Measurements from ENCODE around the gene MYCN. TPM values are rescaled to one million over a fixed set of nuclear protein-coding genes. Genes with fewer than 3 reads are reported as not detected.

Gene MYCN
- total and polyA plus RNA-seq, 5 donors from 2014 or later, result 0.08 to 2.2 (median 0.09) TPM; not detected in 2

GRCh38 chr2:15993232-15993610 is 52.9 kb downstream of the MYCN start:
- Histone ChIP-seq H3K4me1 (ENCODE audit: control insufficient read depth, insufficient read depth, low read length, poor library complexity, severe bottlenecking) (no peaks in the 10 kb centered on the region), H3K36me3 (ENCODE audit: control insufficient read depth, insufficient read depth, low read length) (no peaks in the 10 kb centered on the region), H3K4me3 (ENCODE audit: low read depth, low read length) (no peak overlapping the region), H3K27me3 (ENCODE audit: control insufficient read depth, insufficient read depth, low read length) (no peaks in the 10 kb centered on the region), H3K9me3 (ENCODE audit: control insufficient read depth in 2 of 2, low read length in 2 of 2) (no peaks in the 10 kb centered on the region), H3K27ac (ENCODE audit: insufficient read depth, low read length, poor library complexity, severe bottlenecking) (no peak overlapping the region)
- no peaks in the 10 kb centered on the region for H3K4me1 Mint-ChIP-seq
- H3K9me3 Mint-ChIP-seq, result peaks cover 0 to 2% (median 0%) of the 10 kb centered on the region in 7 donors
- peak overlapping the region in 1 of 3 donors; percentile 67 for H3K27ac Mint-ChIP-seq
- H3K27me3 Mint-ChIP-seq, result peaks cover 5% of the 10 kb centered on the region
- no peak overlapping the region for H3K4me3 Mint-ChIP-seq
- H3K36me3 Mint-ChIP-seq, result no peaks in the 10 kb centered on the region
- ATAC-seq (ENCODE audit: low read depth in 2 of 2) (no peak), DNase-seq (no peak)

- peak overlapping the region in 1 of 3 donors; percentile 67 for H3K27ac Mint-ChIP-seq
- no peaks in the 10 kb centered on the region for H3K4me1 Mint-ChIP-seq
- peaks cover 5% of the 10 kb centered on the region for H3K27me3 Mint-ChIP-seq
- ATAC-seq (ENCODE audit: low read depth in 2 of 2), result no peak
- H3K36me3 ChIP-seq (ENCODE audit: control insufficient read depth, insufficient read depth, low read length), result no peaks in the 10 kb centered on the region
- no peak overlapping the region for H3K4me3 Mint-ChIP-seq
- H3K9me3 ChIP-seq (ENCODE audit: control insufficient read depth in 2 of 2, low read length in 2 of 2), result no peaks in the 10 kb centered on the region
- no peaks in the 10 kb centered on the region for H3K4me1 ChIP-seq (ENCODE audit: control insufficient read depth, insufficient read depth, low read length, poor library complexity, severe bottlenecking)
- peaks cover 0 to 2% (median 0%) of the 10 kb centered on the region in 7 donors for H3K9me3 Mint-ChIP-seq
- no peak for DNase-seq
- no peak overlapping the region for H3K4me3 ChIP-seq (ENCODE audit: low read depth, low read length)
- no peaks in the 10 kb centered on the region for H3K27me3 ChIP-seq (ENCODE audit: control insufficient read depth, insufficient read depth, low read length)
- no peak overlapping the region for H3K27ac ChIP-seq (ENCODE audit: insufficient read depth, low read length, poor library complexity, severe bottlenecking)
- H3K36me3 Mint-ChIP-seq, result no peaks in the 10 kb centered on the region
Measured at GRCh38 chr2:15993666-15994065, 53.3 kb downstream of the MYCN start.

GRCh38 chr2:15995603-15996002 is 55.3 kb downstream of the MYCN start:
- no peaks in the 10 kb centered on the region for H3K4me1 ChIP-seq (ENCODE audit: control insufficient read depth, insufficient read depth, low read length, poor library complexity, severe bottlenecking)
- Mint-ChIP-seq H3K27me3 (peaks cover 9% of the 10 kb centered on the region), H3K36me3 (no peaks in the 10 kb centered on the region), H3K4me3 (no peak overlapping the region), H3K4me1 (no peaks in the 10 kb centered on the region), H3K9me3 (peaks cover 0 to 4% (median 0%) of the 10 kb centered on the region in 7 donors), H3K27ac (no peak overlapping the region)
- DNase-seq (no peak), ATAC-seq (ENCODE audit: low read depth in 2 of 2) (no peak)
- H3K36me3 ChIP-seq (ENCODE audit: control insufficient read depth, insufficient read depth, low read length), result no peaks in the 10 kb centered on the region
- no peak overlapping the region for H3K27ac ChIP-seq (ENCODE audit: insufficient read depth, low read length, poor library complexity, severe bottlenecking)
- no peak overlapping the region for H3K4me3 ChIP-seq (ENCODE audit: low read depth, low read length)
- H3K27me3 ChIP-seq (ENCODE audit: control insufficient read depth, insufficient read depth, low read length), result no peaks in the 10 kb centered on the region
- H3K9me3 ChIP-seq (ENCODE audit: control insufficient read depth in 2 of 2, low read length in 2 of 2), result no peaks in the 10 kb centered on the region
